ENCODE results near the gene CMSS1.

DNA sequence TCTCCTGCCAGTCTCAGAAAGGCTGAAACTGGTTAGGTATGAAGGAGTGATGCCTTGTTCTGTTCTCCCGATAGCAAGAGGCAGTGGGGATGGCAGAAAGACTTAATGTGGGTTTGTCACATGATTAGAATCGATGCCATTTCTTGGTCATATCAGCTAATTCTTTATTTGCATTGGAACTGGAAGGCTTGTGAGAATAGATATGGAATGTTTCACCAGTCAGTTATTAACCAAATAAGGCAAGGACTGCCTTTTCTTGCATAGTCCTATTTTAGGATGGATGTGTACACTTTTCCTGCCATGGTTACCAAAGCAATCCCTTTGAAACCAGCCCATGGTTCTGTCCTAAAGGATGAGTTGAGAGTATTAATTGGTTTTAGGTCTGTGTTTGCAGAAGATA, 262.9 kb downstream of the CMSS1 start:
- no peak for TF ChIP-seq POLR2AphosphoS5 (IDR thresholded peaks at IDR 0.05)
- no peak for TF ChIP-seq EZH2 (IDR thresholded peaks at IDR 0.05; ENCODE audit: borderline replicate concordance, insufficient read depth, low read length, poor library complexity, severe bottlenecking)
- TF ChIP-seq, protein P1, sequence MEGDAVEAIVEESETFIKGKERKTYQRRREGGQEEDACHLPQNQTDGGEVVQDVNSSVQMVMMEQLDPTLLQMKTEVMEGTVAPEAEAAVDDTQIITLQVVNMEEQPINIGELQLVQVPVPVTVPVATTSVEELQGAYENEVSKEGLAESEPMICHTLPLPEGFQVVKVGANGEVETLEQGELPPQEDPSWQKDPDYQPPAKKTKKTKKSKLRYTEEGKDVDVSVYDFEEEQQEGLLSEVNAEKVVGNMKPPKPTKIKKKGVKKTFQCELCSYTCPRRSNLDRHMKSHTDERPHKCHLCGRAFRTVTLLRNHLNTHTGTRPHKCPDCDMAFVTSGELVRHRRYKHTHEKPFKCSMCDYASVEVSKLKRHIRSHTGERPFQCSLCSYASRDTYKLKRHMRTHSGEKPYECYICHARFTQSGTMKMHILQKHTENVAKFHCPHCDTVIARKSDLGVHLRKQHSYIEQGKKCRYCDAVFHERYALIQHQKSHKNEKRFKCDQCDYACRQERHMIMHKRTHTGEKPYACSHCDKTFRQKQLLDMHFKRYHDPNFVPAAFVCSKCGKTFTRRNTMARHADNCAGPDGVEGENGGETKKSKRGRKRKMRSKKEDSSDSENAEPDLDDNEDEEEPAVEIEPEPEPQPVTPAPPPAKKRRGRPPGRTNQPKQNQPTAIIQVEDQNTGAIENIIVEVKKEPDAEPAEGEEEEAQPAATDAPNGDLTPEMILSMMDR (IDR thresholded peaks at IDR 0.05; ENCODE audit: poor library complexity, severe bottlenecking), result no peak
- no peak for TF ChIP-seq TAF1 (IDR thresholded peaks at IDR 0.05; ENCODE audit: low read depth)
- TF ChIP-seq RAD21 (conservative IDR thresholded peaks at IDR 0.05), result no peak
- TF ChIP-seq REST (IDR thresholded peaks at IDR 0.05; ENCODE audit: borderline replicate concordance), result no peak
